Caco-2 (cell line): ENCODE results near the gene ROGDI. TPM values are rescaled to one million over a fixed set of nuclear protein-coding genes. Genes with fewer than 3 reads are reported as not detected.

Source experiments
- BruUV-seq: library from RNA; stranded (reverse); fragments of 400-500 nt; replicated peaks from 2 replicates; lab custom pipeline; 2021; lab: Mats Ljungman, UMichigan
- CTCF ChIA-PET: fragments of 300-600 bp; sonication (Branson Sonifier 250); formaldehyde crosslinking; loops from one replicate; lab custom pipeline; 2022; ENCODE audit warnings: antibody characterized with exemption; lab: Charles Lee
- POLR2A ChIA-PET: fragments of 300-600 bp; sonication (Branson Sonifier 250); formaldehyde crosslinking; loops from one replicate; lab custom pipeline; 2022; ENCODE audit warnings: antibody characterized with exemption; lab: Charles Lee
- DNase-seq, 2 experiments: peaks; one replicate each; pipeline versions ENCODE4 v3.0.0 to v3.0.0-alpha.2; 2020 to 2022
- H3K27me3 ChIP-seq: replicated peaks from 2 replicates; pipeline ENCODE4 v1.6.0; 2011; ENCODE audit warnings: low read length; ENCODE audit not compliant: control insufficient read depth, insufficient read depth
- H3K36me3 ChIP-seq: 2 replicates; pipeline ENCODE4 v1.5.1; 2011; ENCODE audit warnings: low read length; ENCODE audit not compliant: control insufficient read depth, insufficient read depth
- H3K4me1 ChIP-seq: fragments of 250-450 bp; sonication (Bioruptor Pico); 2 replicates; pipeline ENCODE4 v1.5.1; 2020; ENCODE audit warnings: mild to moderate bottlenecking
- H3K4me3 ChIP-seq: 2 replicates; pipeline ENCODE4 v1.5.1; 2011; ENCODE audit warnings: low read depth, mild to moderate bottlenecking, control low read depth, low read length
- H3K9me3 ChIP-seq: fragments of 250-450 bp; sonication (Bioruptor Pico); 2 replicates; pipeline ENCODE4 v1.5.1; 2020; ENCODE audit warnings: mild to moderate bottlenecking, moderate library complexity
- H3K27ac Mint-ChIP-seq: one replicate; pipeline ENCODE4 v1.8.0; 2022; ENCODE audit warnings: mixed read lengths; ENCODE audit not compliant: unreplicated experiment
- H3K27me3 Mint-ChIP-seq: one replicate; pipeline ENCODE4 v1.8.0; 2022; ENCODE audit warnings: mixed read lengths; ENCODE audit not compliant: insufficient read depth, unreplicated experiment
- H3K36me3 Mint-ChIP-seq: one replicate; pipeline ENCODE4 v1.8.0; 2022; ENCODE audit warnings: mild to moderate bottlenecking, mixed read lengths; ENCODE audit not compliant: insufficient read depth, unreplicated experiment
- H3K4me1 Mint-ChIP-seq: one replicate; pipeline ENCODE4 v1.8.0; 2022; ENCODE audit warnings: low read depth, mixed read lengths; ENCODE audit not compliant: unreplicated experiment
- H3K4me3 Mint-ChIP-seq: one replicate; pipeline ENCODE4 v1.8.0; 2022; ENCODE audit warnings: mild to moderate bottlenecking, moderate library complexity, mixed read lengths; ENCODE audit not compliant: unreplicated experiment
- H3K9me3 Mint-ChIP-seq: one replicate; pipeline ENCODE4 v1.8.0; 2022; ENCODE audit warnings: mixed read lengths; ENCODE audit not compliant: unreplicated experiment
- CTCF ChIP-seq, 2 experiments: fragments of 200-600 bp in 1 of 2; IDR thresholded peaks; 1 replicate in 1 of 2; 2 replicates in 1 of 2; pipeline versions ENCODE4 v1.5.1 to v1.8.0; 2011 to 2022; ENCODE audit warnings: antibody characterized with exemption in 1 of 2, control low read depth in 1 of 2, inconsistent platforms in 1 of 2, low read depth in 1 of 2, low read length in 1 of 2, mild to moderate bottlenecking in 1 of 2, moderate library complexity in 1 of 2; ENCODE audit not compliant: insufficient read depth in 1 of 2, severe bottlenecking in 1 of 2, unreplicated experiment in 1 of 2
- intact Hi-C: fragments of 100-400 bp; cut with micrococcal nuclease; formaldehyde crosslinking; loops from one replicate; pipeline ENCODE4 v1.10.0; 2022; ENCODE audit not compliant: unreplicated experiment
- total RNA-seq: library from RNA; stranded (reverse); gene quantifications from 2 replicates; pipeline ENCODE4 v1.2.3, GENCODE V29; 2022

Gene ROGDI
- total RNA-seq, 1 experiment from 2014 or later, result 18.2 TPM

- Mint-ChIP-seq H3K36me3 (no peaks in the 10 kb centered on the region), H3K4me3 (no peak overlapping the region), H3K4me1 (peaks cover 12% of the 10 kb centered on the region), H3K27me3 (no peaks in the 10 kb centered on the region), H3K9me3 (no peaks in the 10 kb centered on the region), H3K27ac (no peak overlapping the region)
- Histone ChIP-seq H3K9me3 (no peaks in the 10 kb centered on the region), H3K27me3 (no peaks in the 10 kb centered on the region), H3K4me3 (no peak overlapping the region), H3K36me3 (no peaks in the 10 kb centered on the region), H3K4me1 (peaks cover 21% of the 10 kb centered on the region)
- CTCF ChIA-PET, result no interaction called here
- intact Hi-C loops, result no loop called here
- POLR2A ChIA-PET, result no interaction called here
- DNase-seq, result no peak
- TF ChIP-seq CTCF (IDR thresholded peaks at IDR 0.05; ENCODE audit: insufficient read depth in 1 of 2, low read depth in 1 of 2, low read length in 1 of 2, severe bottlenecking in 1 of 2, unreplicated experiment in 1 of 2), result no peak
- BruUV-seq, result no TSS peak
Measured at GRCh38 chr16:4783951-4784336, 18.5 kb downstream of the ROGDI start.

GRCh38 chr16:4783251-4783950 is 19.0 kb downstream of the ROGDI start:
- Histone ChIP-seq H3K27me3 (no peaks in the 10 kb centered on the region), H3K4me1 (peaks cover 15% of the 10 kb centered on the region), H3K36me3 (no peaks in the 10 kb centered on the region), H3K4me3 (no peak overlapping the region), H3K9me3 (no peaks in the 10 kb centered on the region)
- no TSS peak for BruUV-seq
- Mint-ChIP-seq H3K36me3 (no peaks in the 10 kb centered on the region), H3K27me3 (no peaks in the 10 kb centered on the region), H3K27ac (no peak overlapping the region), H3K9me3 (no peaks in the 10 kb centered on the region), H3K4me3 (no peak overlapping the region), H3K4me1 (peaks cover 8% of the 10 kb centered on the region)
- ChIA-PET CTCF (no interaction called here), POLR2A (no interaction called here)
- intact Hi-C loops, result no loop called here
- no peak for DNase-seq
- TF ChIP-seq CTCF (IDR thresholded peaks at IDR 0.05; ENCODE audit: insufficient read depth in 1 of 2, low read depth in 1 of 2, low read length in 1 of 2, severe bottlenecking in 1 of 2, unreplicated experiment in 1 of 2), result no peak

GRCh38 chr16:4780235-4780634 is 22.2 kb downstream of the ROGDI start:
- POLR2A ChIA-PET, result no interaction called here
- CTCF ChIA-PET, result interaction anchor here (0.6 kb wide), 1 partner anchor 155 kb away, joined by 3 read pairs; no protein-coding TSS in a partner anchor
- TF ChIP-seq CTCF (IDR thresholded peaks at IDR 0.05; ENCODE audit: insufficient read depth in 1 of 2, low read depth in 1 of 2, low read length in 1 of 2, severe bottlenecking in 1 of 2, unreplicated experiment in 1 of 2), result no peak
- no peak for DNase-seq
- Mint-ChIP-seq H3K4me3 (no peak overlapping the region), H3K27ac (no peak overlapping the region), H3K9me3 (no peaks in the 10 kb centered on the region), H3K36me3 (no peaks in the 10 kb centered on the region), H3K4me1 (no peaks in the 10 kb centered on the region), H3K27me3 (no peaks in the 10 kb centered on the region)
- BruUV-seq, result no TSS peak
- Histone ChIP-seq H3K36me3 (no peaks in the 10 kb centered on the region), H3K9me3 (no peaks in the 10 kb centered on the region), H3K4me1 (no peaks in the 10 kb centered on the region), H3K4me3 (no peak overlapping the region), H3K27me3 (no peaks in the 10 kb centered on the region)
- intact Hi-C loops, result no loop called here
